Loucy (cell line): ENCODE results near the gene PLPP3.

Experiments used
- H2AFZ ChIP-seq: fragments of 200-600 bp; sonication (generic); 2 replicates; pipeline ENCODE4 v1.6.0; 2016; ENCODE audit warnings: antibody characterized with exemption, mild to moderate bottlenecking, low read length, moderate library complexity
- H3F3A ChIP-seq: fragments of 200-600 bp; 2 replicates; pipeline ENCODE4 v1.6.0; 2016; ENCODE audit warnings: antibody characterized with exemption, low read depth, mild to moderate bottlenecking
- H3K27me3 ChIP-seq: fragments of 200-600 bp; sonication (generic); 2 replicates; pipeline ENCODE4 v1.6.1; 2014; ENCODE audit warnings: low read length, mild to moderate bottlenecking; ENCODE audit not compliant: insufficient read depth, poor library complexity, severe bottlenecking
- H3K36me3 ChIP-seq: fragments of 200-600 bp; sonication (generic); 2 replicates; pipeline ENCODE4 v1.6.1; 2016; ENCODE audit warnings: low read length; ENCODE audit not compliant: insufficient read depth
- H3K4me1 ChIP-seq: fragments of 200-600 bp; sonication (generic); 2 replicates; pipeline ENCODE4 v1.5.1; 2014; ENCODE audit warnings: low read length, mild to moderate bottlenecking; ENCODE audit not compliant: insufficient read depth, poor library complexity, severe bottlenecking
- H3K4me2 ChIP-seq: fragments of 200-600 bp; sonication (generic); 2 replicates; pipeline ENCODE4 v1.6.0; 2014; ENCODE audit warnings: antibody characterized with exemption, low read length, low read depth, mild to moderate bottlenecking; ENCODE audit not compliant: poor library complexity, severe bottlenecking
- H3K4me3 ChIP-seq: fragments of 200-600 bp; sonication (generic); 2 replicates; pipeline ENCODE4 v1.5.1; 2014; ENCODE audit warnings: low read length, mild to moderate bottlenecking, mixed read lengths; ENCODE audit not compliant: poor library complexity, severe bottlenecking
- H3K79me2 ChIP-seq: fragments of 200-600 bp; sonication (generic); 2 replicates; pipeline ENCODE4 v1.6.1; 2014; ENCODE audit warnings: low read length; ENCODE audit not compliant: insufficient read depth
- H3K9ac ChIP-seq: fragments of 200-600 bp; sonication (generic); 2 replicates; pipeline ENCODE4 v1.6.0; 2014; ENCODE audit warnings: mild to moderate bottlenecking, low read depth, low read length, moderate library complexity; ENCODE audit not compliant: poor library complexity, severe bottlenecking
- H3K9me2 ChIP-seq: fragments of 200-600 bp; sonication (generic); replicated peaks from 2 replicates; pipeline ENCODE4 v1.6.1; 2016; ENCODE audit warnings: low read depth, low read length, mixed read lengths
- H3K9me3 ChIP-seq: fragments of 200-600 bp; sonication (generic); 2 replicates; pipeline ENCODE4 v1.6.1; 2014; ENCODE audit warnings: mild to moderate bottlenecking, antibody characterized with exemption, low read length, low read depth; ENCODE audit not compliant: insufficient read depth
- H4K20me1 ChIP-seq: fragments of 200-600 bp; sonication (generic); 2 replicates; pipeline ENCODE4 v1.6.0; 2014; ENCODE audit warnings: antibody characterized with exemption, low read length, mild to moderate bottlenecking; ENCODE audit not compliant: insufficient read depth, poor library complexity, severe bottlenecking
- CTCF ChIP-seq: fragments of 200-600 bp; sonication (generic); conservative IDR thresholded peaks from 2 replicates; pipeline ENCODE4 v1.5.1; 2014; ENCODE audit warnings: mild to moderate bottlenecking, antibody characterized with exemption, low read length
- EZH2phosphoT487 ChIP-seq: fragments of 200-600 bp; IDR thresholded peaks from 2 replicates; pipeline ENCODE4 v1.6.1; 2018; ENCODE audit warnings: antibody characterized with exemption, mild to moderate bottlenecking, moderate library complexity, borderline replicate concordance

Gene PLPP3

GRCh38 chr1:56457756-56458375, 121.5 kb downstream of the PLPP3 start:
- no peaks in the 10 kb centered on the region for H4K20me1 ChIP-seq
- H3K9me3 ChIP-seq = no peaks in the 10 kb centered on the region; the same call in 1 of the 2 replicates
- no peak for TF ChIP-seq CTCF
- TF ChIP-seq EZH2phosphoT487 = no peak
- H2AFZ ChIP-seq = no peak overlapping the region
- no peaks in the 10 kb centered on the region for H3K9me2 ChIP-seq
- no peaks in the 10 kb centered on the region for H3K27me3 ChIP-seq
- no peak overlapping the region for H3K4me3 ChIP-seq
- H3K4me2 ChIP-seq = no peak overlapping the region
- no peaks in the 10 kb centered on the region for H3F3A ChIP-seq
- H3K36me3 ChIP-seq = no peaks in the 10 kb centered on the region
- no peak overlapping the region for H3K9ac ChIP-seq
- H3K4me1 ChIP-seq = no peaks in the 10 kb centered on the region
- H3K79me2 ChIP-seq = no peaks in the 10 kb centered on the region

- no peak overlapping the region for H2AFZ ChIP-seq
- H4K20me1 ChIP-seq = no peaks in the 10 kb centered on the region
- no peaks in the 10 kb centered on the region for H3K36me3 ChIP-seq
- no peak overlapping the region for H3K9ac ChIP-seq
- no peak overlapping the region for H3K4me2 ChIP-seq
- H3K4me1 ChIP-seq = no peaks in the 10 kb centered on the region
- TF ChIP-seq CTCF = no peak
- no peak for TF ChIP-seq EZH2phosphoT487
- no peaks in the 10 kb centered on the region for H3K9me2 ChIP-seq
- H3K27me3 ChIP-seq = no peaks in the 10 kb centered on the region
- H3K79me2 ChIP-seq = no peaks in the 10 kb centered on the region
- peaks cover 4% of the 10 kb centered on the region; the same call in 1 of the 2 replicates for H3K9me3 ChIP-seq
- H3K4me3 ChIP-seq = no peak overlapping the region
- H3F3A ChIP-seq = no peaks in the 10 kb centered on the region
Measured at GRCh38 chr1:56456435-56457101, 122.8 kb downstream of the PLPP3 start.

GRCh38 chr1:56453417-56454078, 125.8 kb downstream of the PLPP3 start:
- H2AFZ ChIP-seq = no peak overlapping the region
- H3K27me3 ChIP-seq = no peaks in the 10 kb centered on the region
- TF ChIP-seq CTCF = no peak
- no peak for TF ChIP-seq EZH2phosphoT487
- H3K4me1 ChIP-seq = no peaks in the 10 kb centered on the region
- no peaks in the 10 kb centered on the region for H3K9me2 ChIP-seq
- no peaks in the 10 kb centered on the region for H3K79me2 ChIP-seq
- peaks cover 4% of the 10 kb centered on the region; the same call in 1 of the 2 replicates for H3K9me3 ChIP-seq
- no peaks in the 10 kb centered on the region for H3K36me3 ChIP-seq
- H3F3A ChIP-seq = no peaks in the 10 kb centered on the region
- H4K20me1 ChIP-seq = no peaks in the 10 kb centered on the region
- H3K4me3 ChIP-seq = no peak overlapping the region
- no peak overlapping the region for H3K4me2 ChIP-seq
- H3K9ac ChIP-seq = no peak overlapping the region
